ENCODE results near the gene TSACC. TPM values are rescaled to one million over a fixed set of nuclear protein-coding genes. Genes with fewer than 3 reads are reported as not detected.

The TSACC gene
- total and polyA plus RNA-seq, 12 donors = 0.70 to 4.2 (median 0.90) TPM; not detected in 3

- intact Hi-C loops (cut with DNase I) = no loop called here
- TF ChIP-seq POLR2A (IDR thresholded peaks at IDR 0.05) = no peak
- TF ChIP-seq CTCF (IDR thresholded peaks at IDR 0.05) = no peak
- 81 to 89% (median 86%) methylated on average over 16 of the region's 16 CpGs for WGBS, 4 donors
Observed at GRCh38 chr1:156394835-156395461, 56.6 kb downstream of the TSACC start.

More at GRCh38 chr1:156394835-156395461, 56.6 kb downstream of the TSACC start:
- no peaks in the 10 kb centered on the region for H3K4me1 ChIP-seq (replicated peaks in 1 of 2)
- no peaks in the 10 kb centered on the region for H3K9me3 ChIP-seq (replicated peaks in 1 of 3)
- DNase-seq = no peak
- H3K36me3 ChIP-seq (replicated peaks in 1 of 2) = no peaks in the 10 kb centered on the region
- no peak overlapping the region for H3K27ac ChIP-seq
- H3K4me3 ChIP-seq = no peak overlapping the region
- H3K27me3 ChIP-seq = peaks cover 2% of the 10 kb centered on the region

Other genes with a start within 250 kb of the TSACC start
- 100 to 1,000 TPM; 116 to 591 (median 391) TPM for gene LMNA, start 223.8 kb upstream of the TSACC start, total RNA-seq
- gene LMNA, start 223.8 kb upstream of the TSACC start, polyA plus RNA-seq = 100 to 1,000 TPM; 140 to 458 (median 374) TPM
- gene SEMA4A, start 184.9 kb upstream of the TSACC start, total RNA-seq = 1 to 10 TPM in 7 of 9 donors, under 1 TPM in 2; 0.30 to 4.8 (median 1.8) TPM
- 1 to 10 TPM in 2 of 3 donors, under 1 TPM in 1; 0.93 to 3.1 (median 2.4) TPM for gene SEMA4A, start 184.9 kb upstream of the TSACC start, polyA plus RNA-seq
- 10 to 100 TPM; 11.4 to 33.7 (median 16.9) TPM for gene SLC25A44, start 144.4 kb upstream of the TSACC start, total RNA-seq
- gene SLC25A44, start 144.4 kb upstream of the TSACC start, polyA plus RNA-seq = 10 to 100 TPM in 1 of 3 donors, 1 to 10 TPM in 2; 7.0 to 31.7 (median 8.6) TPM
- 10 to 100 TPM; 47.6 to 90.2 (median 63.7) TPM for gene PMF1, start 125.5 kb upstream of the TSACC start, total RNA-seq
- gene PMF1, start 125.5 kb upstream of the TSACC start, polyA plus RNA-seq = 100 to 1,000 TPM in 1 of 3 donors, 10 to 100 TPM in 2; 45.6 to 103 (median 78.2) TPM
- 1 to 10 TPM in 3 of 9 donors, under 1 TPM in 4, not detected in 2; 0.39 to 2.1 (median 0.50) TPM for gene BGLAP, start 96.3 kb upstream of the TSACC start, total RNA-seq
- 1 to 10 TPM in 2 of 3 donors, not detected in 1; 3.0 to 8.2 TPM for gene BGLAP, start 96.3 kb upstream of the TSACC start, polyA plus RNA-seq
- gene PAQR6, start 90.5 kb upstream of the TSACC start, total RNA-seq = 1 to 10 TPM in 5 of 9 donors, under 1 TPM in 2, not detected in 2; 0.91 to 3.0 (median 1.2) TPM
- 10 to 100 TPM in 1 of 3 donors, 1 to 10 TPM in 1, under 1 TPM in 1; 0.53 to 13.8 (median 5.4) TPM for gene PAQR6, start 90.5 kb upstream of the TSACC start, polyA plus RNA-seq
- gene SMG5, start 55.7 kb upstream of the TSACC start, total RNA-seq = 100 to 1,000 TPM in 3 of 9 donors, 10 to 100 TPM in 6; 66.3 to 110 (median 88.5) TPM
- gene SMG5, start 55.7 kb upstream of the TSACC start, polyA plus RNA-seq = 10 to 100 TPM; 25.5 to 60.7 (median 45.3) TPM
- gene TMEM79, start 54.2 kb upstream of the TSACC start, total RNA-seq = 1 to 10 TPM; 1.0 to 6.3 (median 3.0) TPM
- gene TMEM79, start 54.2 kb upstream of the TSACC start, polyA plus RNA-seq = 1 to 10 TPM; 1.7 to 6.1 (median 4.4) TPM
- 100 to 1,000 TPM in 8 of 9 donors, 10 to 100 TPM in 1; 64.2 to 209 (median 146) TPM for gene GLMP, start 42.8 kb upstream of the TSACC start, total RNA-seq
- 100 to 1,000 TPM in 1 of 3 donors, 10 to 100 TPM in 2; 49.8 to 134 (median 97.8) TPM for gene GLMP, start 42.8 kb upstream of the TSACC start, polyA plus RNA-seq
- gene VHLL, start 39.2 kb upstream of the TSACC start, total RNA-seq = under 1 TPM in 2 of 9 donors, not detected in 7; 0.39 to 0.44 TPM
- gene VHLL, start 39.2 kb upstream of the TSACC start, polyA plus RNA-seq = under 1 TPM in 1 of 3 donors, not detected in 2; 0.72 TPM
- gene CCT3, start 234 bp upstream of the TSACC start, total RNA-seq = 100 to 1,000 TPM; 165 to 505 (median 266) TPM
- gene CCT3, start 234 bp upstream of the TSACC start, polyA plus RNA-seq = 100 to 1,000 TPM; 108 to 357 (median 189) TPM
- gene RHBG, start 30.7 kb downstream of the TSACC start, total RNA-seq = 1 to 10 TPM in 2 of 9 donors, under 1 TPM in 5, not detected in 2; 0.39 to 3.0 (median 0.98) TPM
- 1 to 10 TPM in 2 of 3 donors, under 1 TPM in 1; 0.16 to 1.9 (median 1.6) TPM for gene RHBG, start 30.7 kb downstream of the TSACC start, polyA plus RNA-seq
- 10 to 100 TPM in 8 of 9 donors, 1 to 10 TPM in 1; 7.8 to 89.9 (median 71.2) TPM for gene MEF2D, start 162.2 kb downstream of the TSACC start, total RNA-seq
- gene MEF2D, start 162.2 kb downstream of the TSACC start, polyA plus RNA-seq = 10 to 100 TPM; 29.1 to 37.4 (median 35.3) TPM
- gene IQGAP3, start 234.0 kb downstream of the TSACC start, total RNA-seq = 1 to 10 TPM in 4 of 9 donors, under 1 TPM in 5; 0.24 to 5.3 (median 0.83) TPM
- gene IQGAP3, start 234.0 kb downstream of the TSACC start, polyA plus RNA-seq = 1 to 10 TPM in 1 of 3 donors, under 1 TPM in 2; 0.16 to 2.2 (median 0.40) TPM
- not detected for gene TTC24, start 241.2 kb downstream of the TSACC start, total RNA-seq
- gene TTC24, start 241.2 kb downstream of the TSACC start, polyA plus RNA-seq = under 1 TPM in 1 of 3 donors, not detected in 2; 0.20 TPM